ENCODE measurements around the gene PPP1R7. TPM values are rescaled to one million over a fixed set of nuclear protein-coding genes. Genes with fewer than 3 reads are reported as not detected.

PPP1R7 gene
- polyA plus RNA-seq, 1 of the 3 experiments (the other 2 are of a cell fraction), result 56.9 TPM

- Histone ChIP-seq H3K4me2 (peak within 1 kb of the TSS; percentile 86), H3K9me3 (no peaks in the 10 kb centered on the region), H3K9ac (peak within 1 kb of the TSS; percentile 95), H3K36me3 (replicated peaks in 1 of 2; ENCODE audit: control insufficient read depth in 1 of 2, insufficient read depth in 2 of 2, low read length in 1 of 2) (peaks cover 6 to 23% of the 10 kb centered on the region in 2 experiments), H3K27me3 (ENCODE audit: insufficient read depth) (no peaks in the 10 kb centered on the region), H2AFZ (ENCODE audit: low read depth) (peak within 1 kb of the TSS; percentile 100), H3K79me2 (ENCODE audit: insufficient read depth) (peaks cover 61% of the 10 kb centered on the region), H3K4me3 (ENCODE audit: low read depth in 2 of 2, low read length in 1 of 2) (peak within 1 kb of the TSS; percentile 79 to 99), H3K27ac (ENCODE audit: low read depth in 2 of 2, low read length in 1 of 2) (peak within 1 kb of the TSS; percentile 72 to 83), H3K9me2 (no peaks in the 10 kb centered on the region), H3K4me1 (ENCODE audit: control insufficient read depth in 1 of 2, insufficient read depth in 2 of 2, low read depth in 1 of 2, low read length in 1 of 2) (peaks cover 0 to 13% of the 10 kb centered on the region in 2 experiments; a peak in 2 of 4 replicates), H4K20me1 (ENCODE audit: insufficient read depth) (no peaks in the 10 kb centered on the region), H3F3A (replicated peaks; ENCODE audit: insufficient read depth) (no peaks in the 10 kb centered on the region)
- CTCF ChIA-PET, result interaction anchor here (0.6 to 2.1 kb wide), 5 partner anchors 10 to 578 kb away, joined by 3 to 8 read pairs (median 4); no protein-coding TSS in a partner anchor
- no peak for TF ChIP-seq EP300 (IDR thresholded peaks at IDR 0.05; ENCODE audit: borderline replicate concordance in 1 of 2, low read depth in 1 of 2, low read length in 1 of 2)
- no peak for TF ChIP-seq CTCF (IDR thresholded peaks at IDR 0.05)
- TF ChIP-seq, protein P1, sequence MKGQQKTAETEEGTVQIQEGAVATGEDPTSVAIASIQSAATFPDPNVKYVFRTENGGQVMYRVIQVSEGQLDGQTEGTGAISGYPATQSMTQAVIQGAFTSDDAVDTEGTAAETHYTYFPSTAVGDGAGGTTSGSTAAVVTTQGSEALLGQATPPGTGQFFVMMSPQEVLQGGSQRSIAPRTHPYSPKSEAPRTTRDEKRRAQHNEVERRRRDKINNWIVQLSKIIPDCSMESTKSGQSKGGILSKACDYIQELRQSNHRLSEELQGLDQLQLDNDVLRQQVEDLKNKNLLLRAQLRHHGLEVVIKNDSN (IDR thresholded peaks at IDR 0.05; ENCODE audit: borderline replicate concordance, low read depth), result peak; percentile 64
- peak; percentile 78 for TF ChIP-seq POLR2AphosphoS5 (IDR thresholded peaks at IDR 0.05; ENCODE audit: low read depth, low read length)
- TF ChIP-seq EZH2phosphoT487 (IDR thresholded peaks at IDR 0.05; ENCODE audit: borderline replicate concordance, low read depth), result no peak
- peak; percentile 82 for TF ChIP-seq CHD2 (IDR thresholded peaks at IDR 0.05; ENCODE audit: low read length, partially characterized antibody)
- TF ChIP-seq MXI1 (IDR thresholded peaks at IDR 0.05; ENCODE audit: low read depth, low read length), result peak; percentile 47; the same call in 1 of the 2 replicates
- TF ChIP-seq RCOR1 (IDR thresholded peaks at IDR 0.05; ENCODE audit: low read length), result peak; percentile 73
- TF ChIP-seq MEF2A (IDR thresholded peaks at IDR 0.05; ENCODE audit: borderline replicate concordance, low read depth), result no peak
- TF ChIP-seq REST (IDR thresholded peaks at IDR 0.05; ENCODE audit: low read depth, low read length), result peak; percentile 53; the same call in 1 of the 2 replicates
- peak; percentile 100 for TF ChIP-seq GABPA (IDR thresholded peaks at IDR 0.05; ENCODE audit: low read depth)
- peak; percentile 95 for TF ChIP-seq TAF1 (IDR thresholded peaks at IDR 0.05; ENCODE audit: borderline replicate concordance, low read depth, low read length)
- TF ChIP-seq ELF1 (IDR thresholded peaks at IDR 0.05), result peak; percentile 74; the same call in 1 of the 2 replicates
- TF ChIP-seq MAX (IDR thresholded peaks at IDR 0.05; ENCODE audit: low read depth), result peak; percentile 93
- TF ChIP-seq TCF12 (IDR thresholded peaks at IDR 0.05), result 0 out of 2 replicates have a peak, but pooled peaks have one; percentile 23
- TF ChIP-seq YY1 (IDR thresholded peaks at IDR 0.05; ENCODE audit: low read depth), result peak; percentile 92
- TF ChIP-seq, protein P2, sequence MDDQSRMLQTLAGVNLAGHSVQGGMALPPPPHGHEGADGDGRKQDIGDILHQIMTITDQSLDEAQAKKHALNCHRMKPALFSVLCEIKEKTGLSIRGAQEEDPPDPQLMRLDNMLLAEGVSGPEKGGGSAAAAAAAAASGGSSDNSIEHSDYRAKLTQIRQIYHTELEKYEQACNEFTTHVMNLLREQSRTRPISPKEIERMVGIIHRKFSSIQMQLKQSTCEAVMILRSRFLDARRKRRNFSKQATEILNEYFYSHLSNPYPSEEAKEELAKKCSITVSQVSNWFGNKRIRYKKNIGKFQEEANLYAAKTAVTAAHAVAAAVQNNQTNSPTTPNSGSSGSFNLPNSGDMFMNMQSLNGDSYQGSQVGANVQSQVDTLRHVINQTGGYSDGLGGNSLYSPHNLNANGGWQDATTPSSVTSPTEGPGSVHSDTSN (IDR thresholded peaks at IDR 0.05), result peak; percentile 35; the same call in 1 of the 2 replicates
- TF ChIP-seq SMC3 (IDR thresholded peaks at IDR 0.05; ENCODE audit: low read depth, low read length), result no peak; the same call in 1 of the 2 replicates
- peak; percentile 81; the same call in 1 of the 2 replicates for TF ChIP-seq SIN3A (IDR thresholded peaks at IDR 0.05; ENCODE audit: borderline replicate concordance, low read depth, low read length)
- WGBS (ENCODE audit: low lambda C conversion rate), result under 1% methylated on average over 38 of the region's 56 CpGs
- POLR2A ChIA-PET, result interaction anchor here (1.0 to 1.4 kb wide), 3 partner anchors 25 to 251 kb away, joined by 3 to 4 read pairs (median 3); partner anchors contain the start of gene HDLBP
- DNase-seq, result peak; percentile 97
Observed at GRCh38 chr2:241102239-241102803, 47.9 kb upstream of the PPP1R7 start, which contains the start of gene MTERF4. TSS of gene MTERF4 (minus strand) at chr2:241102287. CDS start at chr2:241102273, 14 bp downstream.
